ENCODE results near the gene SNTB2.

The SNTB2 gene

GRCh38 chr16:69193855-69194254 lies 6.9 kb downstream of the SNTB2 start:
- Histone ChIP-seq H3K4me3 (no peak overlapping the region), H3K4me2 (no peak overlapping the region), H3K27ac (no peak overlapping the region), H4K20me1 (peaks cover 75% of the 10 kb centered on the region), H3K4me1 (peaks cover 30% of the 10 kb centered on the region), H3K9ac (no peak overlapping the region), H3K27me3 (no peaks in the 10 kb centered on the region), H3K9me3 (no peaks in the 10 kb centered on the region), H3K36me3 (no peaks in the 10 kb centered on the region)
- no peak for TF ChIP-seq Cebpa-rat (IDR thresholded peaks at IDR 0.05)

DNA sequence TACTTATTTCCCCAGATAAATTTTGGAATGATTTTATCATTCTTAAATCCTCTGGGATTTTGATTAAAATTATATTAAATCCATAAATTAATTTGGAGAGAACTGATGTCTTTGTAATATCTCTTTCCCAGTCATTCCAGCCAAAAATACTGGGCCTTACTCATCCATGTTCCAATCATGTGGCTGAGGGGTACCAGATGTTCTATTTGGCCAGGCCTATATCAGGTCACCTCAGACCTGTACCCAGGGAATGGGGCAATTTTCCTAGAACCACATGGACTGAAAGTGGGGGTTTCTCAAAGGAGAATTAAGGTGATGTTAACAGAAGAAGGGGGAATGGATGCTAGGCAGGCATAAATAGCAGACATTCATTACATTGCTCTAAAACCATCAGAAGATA lies 7.5 kb downstream of the SNTB2 start:
- H3K4me3 ChIP-seq, result no peak overlapping the region
- no peak overlapping the region for H3K9ac ChIP-seq
- no peaks in the 10 kb centered on the region for H3K9me3 ChIP-seq
- no peak overlapping the region for H3K27ac ChIP-seq
- no peak overlapping the region for H3K4me2 ChIP-seq
- no peaks in the 10 kb centered on the region for H3K27me3 ChIP-seq
- H4K20me1 ChIP-seq, result peaks cover 75% of the 10 kb centered on the region
- peaks cover 24% of the 10 kb centered on the region for H3K4me1 ChIP-seq
- TF ChIP-seq Cebpa-rat (IDR thresholded peaks at IDR 0.05), result no peak
- H3K36me3 ChIP-seq, result no peaks in the 10 kb centered on the region

DNA sequence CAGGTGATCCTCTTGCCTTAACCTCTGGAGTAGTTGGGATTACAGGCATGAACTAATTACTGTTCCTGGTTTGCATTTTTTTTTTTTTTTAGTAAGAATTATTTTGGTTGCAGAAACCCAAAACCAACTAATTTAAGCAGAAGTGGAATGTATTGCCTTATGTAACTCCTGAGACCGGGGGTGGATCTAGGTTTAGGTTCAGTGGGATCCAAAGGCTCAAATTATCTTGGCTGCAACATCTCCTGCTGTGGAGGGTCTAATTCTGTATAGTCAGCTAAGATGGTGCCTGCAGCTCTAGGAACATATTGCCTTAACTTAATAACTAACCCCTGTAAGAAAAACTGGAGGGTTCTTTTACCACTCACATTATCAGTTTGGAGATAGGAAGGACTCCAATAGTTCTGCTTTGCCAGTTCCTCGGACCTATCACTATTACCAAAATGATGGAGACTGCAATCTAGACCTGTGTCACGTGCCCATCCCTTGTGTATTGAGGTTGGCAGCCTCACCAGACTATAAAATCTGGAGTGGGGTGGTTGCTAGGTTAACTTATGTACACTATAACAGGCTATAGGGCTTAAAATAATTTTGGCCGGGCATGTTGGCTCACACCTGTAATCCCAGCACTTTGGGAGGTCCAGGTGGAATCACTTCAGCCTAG lies 8.5 kb downstream of the SNTB2 start:
- Histone ChIP-seq H3K36me3 (no peaks in the 10 kb centered on the region), H3K9ac (no peak overlapping the region), H3K4me1 (peaks cover 14% of the 10 kb centered on the region), H3K9me3 (no peaks in the 10 kb centered on the region), H3K4me2 (peak overlapping the region; percentile 13; the same call in 1 of the 2 replicates), H4K20me1 (peaks cover 65% of the 10 kb centered on the region), H3K27me3 (no peaks in the 10 kb centered on the region), H3K4me3 (no peak overlapping the region), H3K27ac (no peak overlapping the region)
- no peak for TF ChIP-seq Cebpa-rat (IDR thresholded peaks at IDR 0.05)

DNA sequence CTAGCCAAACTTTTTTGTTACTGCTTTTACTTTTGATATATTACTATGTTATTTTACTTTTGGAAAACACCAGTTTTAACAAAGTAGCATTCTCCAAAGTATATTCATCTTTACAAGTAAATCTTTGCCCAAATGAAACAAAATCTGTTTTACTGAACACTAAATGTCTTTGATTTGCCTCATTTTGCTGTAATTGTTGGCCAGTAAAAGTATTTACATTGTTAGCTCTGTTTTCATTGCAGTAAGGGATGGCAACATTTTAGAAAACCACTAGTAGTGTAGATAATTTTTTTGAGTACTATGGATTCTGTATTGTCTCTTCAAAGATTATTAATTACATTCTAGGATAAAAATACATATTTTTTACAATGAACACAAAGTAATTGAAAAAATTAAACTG lies 10.6 kb downstream of the SNTB2 start:
- H3K9ac ChIP-seq, result no peak overlapping the region
- H3K36me3 ChIP-seq, result no peaks in the 10 kb centered on the region
- H3K27ac ChIP-seq, result no peak overlapping the region
- no peak overlapping the region for H3K4me3 ChIP-seq
- TF ChIP-seq Cebpa-rat (IDR thresholded peaks at IDR 0.05), result no peak
- H3K4me1 ChIP-seq, result peaks cover 10% of the 10 kb centered on the region
- no peaks in the 10 kb centered on the region for H3K9me3 ChIP-seq
- H4K20me1 ChIP-seq, result peaks cover 47% of the 10 kb centered on the region
- H3K4me2 ChIP-seq, result no peak overlapping the region
- H3K27me3 ChIP-seq, result no peaks in the 10 kb centered on the region

DNA sequence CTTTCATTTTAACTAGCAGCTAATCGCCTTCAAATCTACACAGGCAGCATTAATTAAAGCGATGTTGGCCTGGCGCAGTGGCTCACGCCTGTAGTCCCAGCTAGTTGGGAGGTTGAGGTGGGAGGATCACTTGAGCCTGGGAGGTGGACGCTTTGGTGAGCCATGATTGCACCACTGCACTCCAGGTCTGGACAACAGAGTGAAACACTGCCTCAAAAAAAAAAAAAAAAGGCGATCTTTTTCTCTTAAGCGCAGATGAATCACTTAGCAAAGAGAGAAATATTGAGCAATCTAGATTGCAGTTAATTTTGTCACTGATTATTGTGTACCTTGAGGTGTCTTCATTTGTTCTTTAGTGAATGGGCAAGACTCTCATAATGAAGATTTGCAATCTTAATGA lies 12.4 kb downstream of the SNTB2 start:
- Histone ChIP-seq H3K9ac (no peak overlapping the region), H3K9me3 (no peaks in the 10 kb centered on the region), H3K27me3 (no peaks in the 10 kb centered on the region), H3K4me3 (no peak overlapping the region), H3K4me1 (peaks cover 10% of the 10 kb centered on the region), H3K27ac (no peak overlapping the region), H4K20me1 (peaks cover 30% of the 10 kb centered on the region), H3K4me2 (no peak overlapping the region), H3K36me3 (no peaks in the 10 kb centered on the region)
- no peak for TF ChIP-seq Cebpa-rat (IDR thresholded peaks at IDR 0.05)

GRCh38 chr16:69201291-69201690 lies 14.3 kb downstream of the SNTB2 start:
- TF ChIP-seq Cebpa-rat (IDR thresholded peaks at IDR 0.05), result no peak
- Histone ChIP-seq H3K4me3 (no peak overlapping the region), H4K20me1 (peaks cover 12% of the 10 kb centered on the region; the same call in 1 of the 2 replicates), H3K36me3 (no peaks in the 10 kb centered on the region), H3K4me2 (no peak overlapping the region), H3K9ac (no peak overlapping the region), H3K4me1 (no peaks in the 10 kb centered on the region), H3K27me3 (no peaks in the 10 kb centered on the region), H3K27ac (no peak overlapping the region), H3K9me3 (no peaks in the 10 kb centered on the region)

- no peak overlapping the region for H3K4me2 ChIP-seq
- no peak for TF ChIP-seq Cebpa-rat (IDR thresholded peaks at IDR 0.05)
- no peak overlapping the region for H3K27ac ChIP-seq
- H3K9ac ChIP-seq, result no peak overlapping the region
- H3K4me1 ChIP-seq, result no peaks in the 10 kb centered on the region
- H4K20me1 ChIP-seq, result peaks cover 12% of the 10 kb centered on the region; the same call in 1 of the 2 replicates
- H3K9me3 ChIP-seq, result no peaks in the 10 kb centered on the region
- H3K27me3 ChIP-seq, result no peaks in the 10 kb centered on the region
- H3K36me3 ChIP-seq, result no peaks in the 10 kb centered on the region
- no peak overlapping the region for H3K4me3 ChIP-seq
These were observed 14.8 kb downstream of the SNTB2 start for GRCh38 chr16:69201787-69202186.

DNA sequence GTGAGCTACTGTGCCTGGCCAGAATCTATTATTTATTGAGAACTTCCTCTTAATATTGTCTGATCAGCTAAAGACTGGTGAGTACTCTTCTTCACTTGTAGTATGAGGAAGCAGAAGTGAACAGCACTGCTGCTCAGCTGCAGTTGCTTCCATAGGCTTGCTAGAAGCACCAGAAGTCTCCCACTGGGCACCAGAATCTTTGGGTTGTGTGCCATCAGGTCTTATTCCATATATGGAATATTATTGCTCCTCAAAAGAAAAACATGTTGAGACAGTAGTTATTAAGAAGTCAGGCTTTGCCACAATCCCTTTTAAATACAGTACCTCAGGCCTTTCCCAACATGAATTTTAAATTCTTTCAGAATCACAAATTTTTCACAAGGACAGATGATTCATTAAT lies 17.2 kb downstream of the SNTB2 start:
- Histone ChIP-seq H3K9ac (no peak overlapping the region), H3K27ac (no peak overlapping the region), H3K4me2 (no peak overlapping the region), H3K4me3 (no peak overlapping the region), H3K27me3 (no peaks in the 10 kb centered on the region), H3K9me3 (no peaks in the 10 kb centered on the region), H3K4me1 (no peaks in the 10 kb centered on the region), H3K36me3 (no peaks in the 10 kb centered on the region), H4K20me1 (peaks cover 6% of the 10 kb centered on the region; the same call in 1 of the 2 replicates)
- TF ChIP-seq Cebpa-rat (IDR thresholded peaks at IDR 0.05), result no peak

GRCh38 chr16:69209735-69210134 lies 22.8 kb downstream of the SNTB2 start:
- H3K4me2 ChIP-seq, result no peak overlapping the region
- no peak overlapping the region for H3K9ac ChIP-seq
- no peaks in the 10 kb centered on the region for H3K27me3 ChIP-seq
- TF ChIP-seq Cebpa-rat (IDR thresholded peaks at IDR 0.05), result no peak
- H3K27ac ChIP-seq, result no peak overlapping the region
- H3K4me1 ChIP-seq, result no peaks in the 10 kb centered on the region
- no peak overlapping the region for H3K4me3 ChIP-seq
- peaks cover 5% of the 10 kb centered on the region; the same call in 1 of the 2 replicates for H4K20me1 ChIP-seq
- 0 out of 2 replicates have a peak, but pooled peaks cover 4% of the 10 kb centered on the region for H3K36me3 ChIP-seq
- no peaks in the 10 kb centered on the region for H3K9me3 ChIP-seq

DNA sequence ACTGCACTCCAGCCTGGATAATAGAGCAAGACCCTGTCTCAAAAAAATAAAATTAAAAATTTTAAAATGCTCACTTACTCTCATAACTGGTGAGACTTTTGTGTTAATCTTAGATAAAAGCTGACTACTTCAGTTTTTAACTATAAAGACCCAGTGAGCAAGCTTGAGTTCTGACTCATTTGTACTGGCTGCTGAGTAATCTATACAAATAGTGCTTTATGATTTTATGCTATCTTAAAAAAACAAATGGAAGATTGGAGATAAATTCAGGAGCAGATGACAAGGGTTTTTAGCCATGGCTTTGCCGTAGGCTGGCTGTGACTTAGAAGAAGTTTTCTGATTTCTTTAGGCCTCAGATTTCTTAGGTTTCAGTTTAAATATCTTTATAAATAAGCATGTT lies 30.5 kb downstream of the SNTB2 start:
- Histone ChIP-seq H3K4me1 (no peaks in the 10 kb centered on the region), H3K9ac (no peak overlapping the region), H3K9me3 (no peaks in the 10 kb centered on the region), H3K27me3 (no peaks in the 10 kb centered on the region), H3K36me3 (no peaks in the 10 kb centered on the region), H4K20me1 (peaks cover 19% of the 10 kb centered on the region; the same call in 1 of the 2 replicates), H3K4me3 (no peak overlapping the region), H3K27ac (no peak overlapping the region), H3K4me2 (no peak overlapping the region)
- TF ChIP-seq Cebpa-rat (IDR thresholded peaks at IDR 0.05), result no peak
